ENCODE data around the gene USP51.
A peak's percentile ranks its signal among the peaks of the same experiment; 100 is the strongest.
"Not testable (repeated sequence)": the region's sequence is repeated elsewhere in the genome, so short reads cannot be mapped to it uniquely, and the experiment has no call there.

USP51 gene

GRCh38 chrX:55455708-55456107, 33.9 kb downstream of the USP51 start:
- H3K4me3 ChIP-seq (ENCODE audit: low read length in 2 of 2); H2BK120ac ChIP-seq (ENCODE audit: low read depth, low read length); H3K9me3 ChIP-seq (replicated peaks in 1 of 2; ENCODE audit: control insufficient read depth in 2 of 2, insufficient read depth in 1 of 2, low read depth in 1 of 2, low read length in 2 of 2); H3K4me2 ChIP-seq (ENCODE audit: insufficient read depth, low read length, poor library complexity, severe bottlenecking); H3K18ac ChIP-seq (ENCODE audit: low read length); H3K14ac ChIP-seq (ENCODE audit: low read length); H3K27me3 ChIP-seq (ENCODE audit: control insufficient read depth in 3 of 3, insufficient read depth in 3 of 3, low read depth in 1 of 3, low read length in 3 of 3); H3K27ac ChIP-seq (replicated peaks; ENCODE audit: low read length); H4K91ac ChIP-seq (ENCODE audit: low read depth, low read length, poor library complexity); H3K9ac ChIP-seq (ENCODE audit: low read depth, low read length, poor library complexity); H2AK5ac ChIP-seq (ENCODE audit: low read depth, low read length); H3K79me1 ChIP-seq (ENCODE audit: low read depth, low read length); H3K4me1 ChIP-seq (ENCODE audit: control insufficient read depth in 2 of 2, insufficient read depth in 1 of 2, low read depth in 1 of 2, low read length in 2 of 2); H3K4ac ChIP-seq (ENCODE audit: low read length); H2BK15ac ChIP-seq (ENCODE audit: low read length); H3K36me3 ChIP-seq (replicated peaks in 1 of 2; ENCODE audit: control insufficient read depth in 2 of 2, insufficient read depth in 2 of 2, low read length in 2 of 2); H4K8ac ChIP-seq (ENCODE audit: low read depth, low read length); DNase-seq (ENCODE audit: low spot score); H2BK12ac ChIP-seq (ENCODE audit: low read length); H2BK5ac ChIP-seq (ENCODE audit: low read length); H2AFZ ChIP-seq (ENCODE audit: low read length); H3K23ac ChIP-seq (ENCODE audit: low read depth, low read length, poor library complexity): not testable (repeated sequence)
- no CpG with 5 or more reads among the region's 6 CpGs for WGBS, 2 donors (ENCODE audit: extremely low coverage in 2 of 2, insufficient read length in 2 of 2, insufficient replicate concordance in 1 of 2)

- no peaks in the 10 kb centered on the region for H3K36me3 ChIP-seq (replicated peaks in 1 of 2; ENCODE audit: control insufficient read depth in 2 of 2, insufficient read depth in 2 of 2, low read length in 2 of 2)
- no CpG with 5 or more reads among the region's 9 CpGs for WGBS, 2 donors (ENCODE audit: extremely low coverage in 2 of 2, insufficient read length in 2 of 2, insufficient replicate concordance in 1 of 2)
- H3K27ac ChIP-seq (replicated peaks; ENCODE audit: low read length), result no peak overlapping the region
Measured at GRCh38 chrX:55452833-55453124, 36.9 kb downstream of the USP51 start.

GRCh38 chrX:55451990-55452832, 37.4 kb downstream of the USP51 start, which contains the start of gene MAGEH1:
TSS of gene MAGEH1 (plus strand) at chrX:55452127. CDS start at chrX:55452375, 248 bp downstream.
- Histone ChIP-seq H3K4me2 (ENCODE audit: insufficient read depth, low read length, poor library complexity, severe bottlenecking) (peak within 1 kb of the TSS; percentile 62), H4K91ac (ENCODE audit: low read depth, low read length, poor library complexity) (no peak within 1 kb of the TSS), H2BK5ac (ENCODE audit: low read length) (no peak within 1 kb of the TSS), H2AFZ (ENCODE audit: low read length) (no peak within 1 kb of the TSS), H2BK12ac (ENCODE audit: low read length) (no peak within 1 kb of the TSS), H2AK5ac (ENCODE audit: low read depth, low read length) (no peak within 1 kb of the TSS), H3K18ac (ENCODE audit: low read length) (peak within 1 kb of the TSS; percentile 76), H3K4me1 (ENCODE audit: control insufficient read depth in 2 of 2, insufficient read depth in 1 of 2, low read depth in 1 of 2, low read length in 2 of 2) (no peaks in the 10 kb centered on the region), H3K9ac (ENCODE audit: low read depth, low read length, poor library complexity) (peak within 1 kb of the TSS; percentile 21), H4K8ac (ENCODE audit: low read depth, low read length) (peak within 1 kb of the TSS; percentile 65), H3K27ac (replicated peaks; ENCODE audit: low read length) (peak within 1 kb of the TSS; percentile 56), H3K79me1 (ENCODE audit: low read depth, low read length) (no peaks in the 10 kb centered on the region), H3K36me3 (replicated peaks in 1 of 2; ENCODE audit: control insufficient read depth in 2 of 2, insufficient read depth in 2 of 2, low read length in 2 of 2) (no peaks in the 10 kb centered on the region), H3K14ac (ENCODE audit: low read length) (no peak within 1 kb of the TSS), H3K27me3 (ENCODE audit: control insufficient read depth in 3 of 3, insufficient read depth in 3 of 3, low read depth in 1 of 3, low read length in 3 of 3) (no peaks in the 10 kb centered on the region), H2BK120ac (ENCODE audit: low read depth, low read length) (no peak within 1 kb of the TSS), H3K23ac (ENCODE audit: low read depth, low read length, poor library complexity) (no peak within 1 kb of the TSS), H2BK15ac (ENCODE audit: low read length) (no peak within 1 kb of the TSS), H3K4ac (ENCODE audit: low read length) (no peak within 1 kb of the TSS), H3K4me3 (ENCODE audit: low read length in 2 of 2) (peak within 1 kb of the TSS in 1 of 2 donors; percentile 90), H3K9me3 (replicated peaks in 1 of 2; ENCODE audit: control insufficient read depth in 2 of 2, insufficient read depth in 1 of 2, low read depth in 1 of 2, low read length in 2 of 2) (no peaks in the 10 kb centered on the region)
- no CpG with 5 or more reads among the region's 43 CpGs for WGBS, 2 donors (ENCODE audit: extremely low coverage in 2 of 2, insufficient read length in 2 of 2, insufficient replicate concordance in 1 of 2)
- peak; percentile 49 for DNase-seq (ENCODE audit: low spot score)

More at GRCh38 chrX:55452833-55453124, 36.9 kb downstream of the USP51 start:
- Histone ChIP-seq H3K4ac (ENCODE audit: low read length) (no peak overlapping the region), H4K91ac (ENCODE audit: low read depth, low read length, poor library complexity) (no peak overlapping the region), H3K9me3 (replicated peaks in 1 of 2; ENCODE audit: control insufficient read depth in 2 of 2, insufficient read depth in 1 of 2, low read depth in 1 of 2, low read length in 2 of 2) (no peaks in the 10 kb centered on the region), H2BK12ac (ENCODE audit: low read length) (no peak overlapping the region), H3K18ac (ENCODE audit: low read length) (no peak overlapping the region), H3K79me1 (ENCODE audit: low read depth, low read length) (no peaks in the 10 kb centered on the region), H3K14ac (ENCODE audit: low read length) (no peak overlapping the region), H2BK15ac (ENCODE audit: low read length) (no peak overlapping the region), H2AK5ac (ENCODE audit: low read depth, low read length) (no peak overlapping the region), H2BK120ac (ENCODE audit: low read depth, low read length) (no peak overlapping the region), H3K27me3 (ENCODE audit: control insufficient read depth in 3 of 3, insufficient read depth in 3 of 3, low read depth in 1 of 3, low read length in 3 of 3) (no peaks in the 10 kb centered on the region), H3K4me2 (ENCODE audit: insufficient read depth, low read length, poor library complexity, severe bottlenecking) (peak overlapping the region; percentile 49), H4K8ac (ENCODE audit: low read depth, low read length) (no peak overlapping the region), H2BK5ac (ENCODE audit: low read length) (no peak overlapping the region), H3K23ac (ENCODE audit: low read depth, low read length, poor library complexity) (no peak overlapping the region), H2AFZ (ENCODE audit: low read length) (no peak overlapping the region), H3K9ac (ENCODE audit: low read depth, low read length, poor library complexity) (no peak overlapping the region), H3K4me3 (ENCODE audit: low read length in 2 of 2) (peak overlapping the region in 1 of 2 donors; percentile 90), H3K4me1 (ENCODE audit: control insufficient read depth in 2 of 2, insufficient read depth in 1 of 2, low read depth in 1 of 2, low read length in 2 of 2) (no peaks in the 10 kb centered on the region)
- DNase-seq (ENCODE audit: low spot score), result no peak

- H4K8ac ChIP-seq (ENCODE audit: low read depth, low read length), result peak overlapping the region; percentile 65
- peak overlapping the region in 1 of 2 donors; percentile 71 for H3K4me3 ChIP-seq (ENCODE audit: low read length in 2 of 2)
- peak overlapping the region; percentile 62 for H3K4me2 ChIP-seq (ENCODE audit: insufficient read depth, low read length, poor library complexity, severe bottlenecking)
- no peak overlapping the region for H4K91ac ChIP-seq (ENCODE audit: low read depth, low read length, poor library complexity)
- no peak overlapping the region for H3K18ac ChIP-seq (ENCODE audit: low read length)
- no peak overlapping the region for H3K14ac ChIP-seq (ENCODE audit: low read length)
- H3K4me1 ChIP-seq (ENCODE audit: control insufficient read depth in 2 of 2, insufficient read depth in 1 of 2, low read depth in 1 of 2, low read length in 2 of 2), result no peaks in the 10 kb centered on the region
- H3K27ac ChIP-seq (replicated peaks; ENCODE audit: low read length), result no peak overlapping the region
- H2BK15ac ChIP-seq (ENCODE audit: low read length), result no peak overlapping the region
- H3K23ac ChIP-seq (ENCODE audit: low read depth, low read length, poor library complexity), result no peak overlapping the region
- no peaks in the 10 kb centered on the region for H3K27me3 ChIP-seq (ENCODE audit: control insufficient read depth in 3 of 3, insufficient read depth in 3 of 3, low read depth in 1 of 3, low read length in 3 of 3)
- H3K9me3 ChIP-seq (replicated peaks in 1 of 2; ENCODE audit: control insufficient read depth in 2 of 2, insufficient read depth in 1 of 2, low read depth in 1 of 2, low read length in 2 of 2), result no peaks in the 10 kb centered on the region
- H3K36me3 ChIP-seq (replicated peaks in 1 of 2; ENCODE audit: control insufficient read depth in 2 of 2, insufficient read depth in 2 of 2, low read length in 2 of 2), result no peaks in the 10 kb centered on the region
- no peak overlapping the region for H2AFZ ChIP-seq (ENCODE audit: low read length)
- no peak overlapping the region for H2BK5ac ChIP-seq (ENCODE audit: low read length)
- no peak overlapping the region for H2BK120ac ChIP-seq (ENCODE audit: low read depth, low read length)
- WGBS, 2 donors (ENCODE audit: extremely low coverage in 2 of 2, insufficient read length in 2 of 2, insufficient replicate concordance in 1 of 2), result no CpG with 5 or more reads among the region's 11 CpGs
- no peak overlapping the region for H2BK12ac ChIP-seq (ENCODE audit: low read length)
- DNase-seq (ENCODE audit: low spot score), result no peak
- H2AK5ac ChIP-seq (ENCODE audit: low read depth, low read length), result no peak overlapping the region
- no peaks in the 10 kb centered on the region for H3K79me1 ChIP-seq (ENCODE audit: low read depth, low read length)
- H3K9ac ChIP-seq (ENCODE audit: low read depth, low read length, poor library complexity), result no peak overlapping the region
- H3K4ac ChIP-seq (ENCODE audit: low read length), result no peak overlapping the region
Measured at GRCh38 chrX:55451626-55451989, 38.0 kb downstream of the USP51 start.
